ENCODE data around the gene HEXIM2.

GRCh38 chr17:45150911-45151809 lies 10.5 kb upstream of the HEXIM2 start:
- TF ChIP-seq POLR2A (IDR thresholded peaks at IDR 0.05) (no peak), CTCF (IDR thresholded peaks at IDR 0.05) (no peak), EP300 (IDR thresholded peaks at IDR 0.05) (no peak), POLR2AphosphoS5 (IDR thresholded peaks at IDR 0.05) (no peak)

Measured in gastroesophageal sphincter (tissue), 3 donors.